GM12875 (cell line): ENCODE results near the gene WIPF3.

Experiments used
- H3K4me3 ChIP-seq: one replicate; pipeline ENCODE4 v1.5.1; 2011; ENCODE audit warnings: low read depth, low read length, control low read depth
- TF ChIP-seq, protein P1 (sequence below): IDR thresholded peaks from 2 replicates; pipeline ENCODE4 v1.5.1; 2011; ENCODE audit warnings: low read depth, mild to moderate bottlenecking, control low read depth, inconsistent platforms, low read length, moderate library complexity, borderline replicate concordance; ENCODE audit not compliant: insufficient read depth

Gene WIPF3

GRCh38 chr7:29808075-29808801 lies 1.9 kb downstream of the WIPF3 start:
- TF ChIP-seq, protein P1, sequence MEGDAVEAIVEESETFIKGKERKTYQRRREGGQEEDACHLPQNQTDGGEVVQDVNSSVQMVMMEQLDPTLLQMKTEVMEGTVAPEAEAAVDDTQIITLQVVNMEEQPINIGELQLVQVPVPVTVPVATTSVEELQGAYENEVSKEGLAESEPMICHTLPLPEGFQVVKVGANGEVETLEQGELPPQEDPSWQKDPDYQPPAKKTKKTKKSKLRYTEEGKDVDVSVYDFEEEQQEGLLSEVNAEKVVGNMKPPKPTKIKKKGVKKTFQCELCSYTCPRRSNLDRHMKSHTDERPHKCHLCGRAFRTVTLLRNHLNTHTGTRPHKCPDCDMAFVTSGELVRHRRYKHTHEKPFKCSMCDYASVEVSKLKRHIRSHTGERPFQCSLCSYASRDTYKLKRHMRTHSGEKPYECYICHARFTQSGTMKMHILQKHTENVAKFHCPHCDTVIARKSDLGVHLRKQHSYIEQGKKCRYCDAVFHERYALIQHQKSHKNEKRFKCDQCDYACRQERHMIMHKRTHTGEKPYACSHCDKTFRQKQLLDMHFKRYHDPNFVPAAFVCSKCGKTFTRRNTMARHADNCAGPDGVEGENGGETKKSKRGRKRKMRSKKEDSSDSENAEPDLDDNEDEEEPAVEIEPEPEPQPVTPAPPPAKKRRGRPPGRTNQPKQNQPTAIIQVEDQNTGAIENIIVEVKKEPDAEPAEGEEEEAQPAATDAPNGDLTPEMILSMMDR: no peak
- no peak overlapping the region for H3K4me3 ChIP-seq

DNA sequence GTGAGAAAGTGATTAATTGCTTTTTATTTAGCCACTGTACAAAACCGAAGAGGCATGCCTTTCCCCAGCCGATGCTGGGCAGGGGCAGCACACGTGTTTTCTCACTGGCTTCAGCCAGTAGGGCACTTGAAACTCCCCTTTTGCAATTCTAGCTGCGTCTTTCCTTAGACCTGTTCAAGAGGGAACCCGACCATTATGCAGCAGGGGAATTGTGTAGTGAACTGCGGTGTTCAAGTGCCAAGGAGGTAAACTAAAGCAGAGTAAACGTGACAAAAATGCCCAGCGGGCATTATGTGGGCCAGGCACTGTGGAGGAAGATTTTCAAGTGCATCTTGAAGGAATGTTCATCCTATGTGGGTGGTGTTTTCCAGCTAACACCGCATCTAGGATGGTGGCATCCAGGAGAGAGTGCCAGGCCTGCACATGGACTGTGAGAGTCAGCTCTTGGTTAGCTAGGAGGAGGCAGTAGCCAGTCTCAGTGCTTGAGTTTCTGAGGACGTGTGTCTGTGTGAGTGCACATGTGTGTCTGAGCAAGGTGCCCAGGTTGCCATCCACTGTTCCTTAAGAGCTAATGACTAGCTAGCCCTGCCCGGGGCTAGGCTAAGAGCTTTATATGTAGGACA lies 3.3 kb downstream of the WIPF3 start:
- TF ChIP-seq, protein P1: no peak
- no peak overlapping the region for H3K4me3 ChIP-seq

- TF ChIP-seq, protein P1: no peak
- no peak overlapping the region for H3K4me3 ChIP-seq
Measured at GRCh38 chr7:29810297-29810696, 4.0 kb downstream of the WIPF3 start.

- TF ChIP-seq, protein P1: no peak
- H3K4me3 ChIP-seq: no peak overlapping the region
Measured at GRCh38 chr7:29810813-29811482, 4.6 kb downstream of the WIPF3 start.

DNA sequence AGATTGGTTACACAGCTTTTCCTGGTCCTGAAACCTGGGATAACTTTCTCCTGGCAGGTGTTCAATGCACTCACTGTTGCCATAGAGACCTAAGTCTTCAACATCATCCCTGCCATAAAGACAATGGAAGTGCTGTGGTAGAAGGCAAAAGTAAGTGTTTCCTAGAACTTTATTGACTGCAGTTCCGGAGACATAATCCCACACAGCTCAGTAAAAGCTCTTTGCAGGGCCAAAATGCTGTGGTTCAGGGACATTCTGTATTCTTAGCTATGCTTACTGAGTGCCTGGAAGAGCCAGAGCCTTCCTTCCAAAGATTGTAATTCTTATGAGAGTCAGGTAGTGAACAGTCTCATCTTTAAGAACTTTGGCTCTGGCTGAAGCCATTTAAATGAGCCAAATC lies 5.3 kb downstream of the WIPF3 start:
- TF ChIP-seq, protein P1: no peak
- H3K4me3 ChIP-seq: no peak overlapping the region

GRCh38 chr7:29812185-29812876 lies 6.0 kb downstream of the WIPF3 start:
- H3K4me3 ChIP-seq: no peak overlapping the region
- TF ChIP-seq, protein P1: no peak
